IPS-NIHi7 (cell line): ENCODE data around the gene CGB2.
"Not testable (repeated sequence)": the region's sequence is repeated elsewhere in the genome, so short reads cannot be mapped to it uniquely, and the experiment has no call there.

Source experiments
- DNase-seq: peaks from one replicate; pipeline ENCODE4 v3.0.0; 2012; ENCODE audit warnings: mixed read lengths; ENCODE audit errors: extremely low spot score

The CGB2 gene

DNA sequence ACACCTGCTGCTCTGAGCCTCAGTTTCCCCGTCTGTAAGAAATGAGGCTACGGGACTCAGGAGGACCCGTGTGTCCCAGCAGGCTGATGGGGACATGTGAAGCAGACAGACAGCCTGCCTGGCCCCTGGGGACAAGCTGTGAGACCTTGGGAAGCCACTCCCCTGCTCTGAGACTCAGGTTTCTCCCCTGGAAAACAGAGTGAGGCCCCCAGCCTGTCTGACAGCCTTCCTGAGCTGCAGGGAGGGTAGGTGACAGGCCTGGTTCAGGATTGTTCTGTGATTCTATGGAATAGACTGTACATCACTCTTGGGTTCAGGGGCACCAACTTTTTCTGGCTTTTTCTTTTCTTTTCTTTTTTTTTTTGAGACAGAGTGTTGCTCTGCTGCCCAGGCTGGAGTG, 35.9 kb downstream of the CGB2 start:
- no peak for DNase-seq

GRCh38 chr19:49069026-49069425, 37.3 kb downstream of the CGB2 start:
- DNase-seq: no peak

GRCh38 chr19:49070416-49070815, 38.7 kb downstream of the CGB2 start:
- DNase-seq: no peak

- peak; percentile 88 for DNase-seq
These were observed 40.3 kb downstream of the CGB2 start for GRCh38 chr19:49071860-49072547.

DNA sequence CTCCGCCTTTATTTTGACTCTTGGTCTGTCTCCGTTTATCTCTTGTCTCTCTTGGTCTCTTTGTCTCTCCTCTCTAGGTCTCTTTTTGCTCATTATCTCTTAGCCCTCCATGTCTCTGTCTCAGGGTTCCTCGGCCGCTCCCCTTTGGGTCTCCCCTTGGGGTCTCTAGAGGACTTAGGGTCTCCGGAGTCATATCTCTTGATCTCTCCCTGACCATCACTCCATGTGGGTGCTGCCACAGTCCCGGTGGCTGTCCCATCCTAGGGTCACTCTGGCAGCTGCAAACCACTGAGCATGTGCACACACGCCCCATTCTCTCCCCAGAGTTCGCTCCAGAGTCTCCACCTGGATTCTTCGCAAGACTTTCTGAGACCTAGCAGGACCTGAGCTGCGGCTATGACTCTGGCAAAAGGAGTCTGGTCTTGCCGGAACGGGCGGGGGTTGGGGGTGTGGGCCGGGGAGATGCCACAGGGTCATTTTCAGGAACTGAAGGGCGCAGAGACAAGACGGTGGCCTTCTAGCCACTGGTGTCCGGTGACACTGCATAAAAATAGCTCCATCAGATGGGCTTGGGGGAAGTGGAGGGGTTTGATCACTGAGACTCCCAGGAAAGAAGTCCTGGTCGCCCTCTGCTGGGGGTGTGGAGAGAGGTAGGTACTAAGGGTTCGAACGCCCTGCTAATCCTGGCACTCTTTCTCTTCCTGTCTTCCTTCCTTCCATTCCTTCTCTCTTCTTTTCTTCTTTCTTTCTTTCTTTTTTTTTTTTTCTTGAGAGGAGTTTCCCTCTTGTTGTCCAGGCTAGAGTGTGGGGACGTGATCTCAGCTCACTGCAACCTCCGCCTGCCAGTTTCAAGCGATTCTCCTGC, 42.1 kb downstream of the CGB2 start:
- DNase-seq: peak; percentile 52

DNA sequence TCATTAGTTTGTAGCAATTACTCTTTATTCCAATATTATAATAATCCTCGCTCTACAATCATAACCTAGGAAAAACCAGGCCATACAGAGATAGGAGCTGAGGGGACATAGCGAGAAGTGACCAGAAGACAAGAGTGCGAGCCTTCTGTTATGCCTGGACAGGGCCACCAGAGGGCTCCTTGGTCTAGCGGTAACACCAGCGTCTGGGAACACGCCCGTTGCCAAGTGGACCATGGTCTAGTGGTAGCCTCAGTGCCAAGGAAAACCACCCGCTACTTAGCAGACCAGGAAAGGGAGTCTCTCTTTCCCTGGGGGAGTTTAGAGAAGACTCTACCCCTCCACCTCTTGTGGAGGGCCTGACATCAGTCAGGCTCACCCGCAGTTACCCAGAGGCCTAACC, 43.2 kb downstream of the CGB2 start:
- not testable (repeated sequence) for DNase-seq

- DNase-seq: no peak
These were observed 48.7 kb downstream of the CGB2 start for GRCh38 chr19:49080392-49080791.

DNA sequence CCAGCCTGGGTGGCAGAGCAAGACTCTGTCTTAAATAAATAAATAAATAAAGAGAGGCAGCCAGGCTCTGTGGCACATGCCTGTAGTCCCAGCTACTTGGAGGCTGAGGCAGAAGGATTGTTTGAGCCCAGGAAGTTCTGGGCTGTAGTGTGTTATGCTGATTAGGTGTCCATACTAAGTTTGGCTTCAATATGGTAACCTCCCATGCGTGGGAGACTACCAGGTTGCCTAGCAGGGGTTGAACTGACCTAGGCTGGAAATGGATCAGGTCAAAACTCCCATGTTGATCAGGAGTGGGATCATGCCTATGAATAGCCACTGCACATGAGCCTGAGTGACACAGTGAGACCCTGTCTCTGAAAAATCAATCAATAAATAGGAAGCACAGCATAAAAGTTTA, 49.6 kb downstream of the CGB2 start:
- no peak for DNase-seq
